Natural killer cell (primary cell): Measurements from ENCODE around the gene NCMAP. TPM values are rescaled to one million over a fixed set of nuclear protein-coding genes. Genes with fewer than 3 reads are reported as not detected.
A peak's percentile ranks its signal among the peaks of the same experiment; 100 is the strongest.

Source experiments
- ATAC-seq, 3 donors: fragments of 150-1000 bp in 2 of 3; fragments of 200-7000 bp in 1 of 3; cut with Tn5 transposase; 1 replicate in 1 of 3; 2 replicates in 2 of 3; pipeline ENCODE4 v1.10.0; 2021; ENCODE audit warnings: mild to moderate bottlenecking in 2 of 3, moderate library complexity in 2 of 3
- DNase-seq, 2 donors: peaks; one replicate each; pipeline versions ENCODE4 v3.0.0 to v3.0.0-alpha.2; 2013 to 2021; ENCODE audit warnings: mixed read lengths in 1 of 2
- H3K27ac ChIP-seq: one replicate; pipeline ENCODE4 v1.5.1; 2013; ENCODE audit warnings: mild to moderate bottlenecking, low read length
- H3K27me3 ChIP-seq: one replicate; pipeline ENCODE4 v1.6.1; 2013; ENCODE audit warnings: low read length; ENCODE audit not compliant: control insufficient read depth, insufficient read depth
- H3K36me3 ChIP-seq: one replicate; pipeline ENCODE4 v1.6.1; 2013; ENCODE audit warnings: low read length; ENCODE audit not compliant: control insufficient read depth, insufficient read depth
- H3K4me1 ChIP-seq: one replicate; pipeline ENCODE4 v1.6.1; 2013; ENCODE audit warnings: low read length; ENCODE audit not compliant: control insufficient read depth, insufficient read depth
- H3K4me3 ChIP-seq: one replicate; pipeline ENCODE4 v1.5.1; 2013; ENCODE audit warnings: low read length
- H3K9me3 ChIP-seq: one replicate; pipeline ENCODE4 v1.6.1; 2013; ENCODE audit warnings: low read length; ENCODE audit not compliant: control insufficient read depth, insufficient read depth
- H3K27ac Mint-ChIP-seq, 2 donors: one replicate each; pipeline ENCODE4 v1.8.0; 2022; ENCODE audit warnings: mild to moderate bottlenecking in 2 of 2, mixed read lengths in 2 of 2, moderate library complexity in 1 of 2
- H3K27me3 Mint-ChIP-seq, 2 donors: one replicate each; pipeline ENCODE4 v1.8.0; 2022; ENCODE audit warnings: low read depth in 2 of 2, mixed read lengths in 2 of 2
- H3K36me3 Mint-ChIP-seq: one replicate; pipeline ENCODE4 v1.8.0; 2022; ENCODE audit warnings: mixed read lengths
- H3K4me1 Mint-ChIP-seq, 2 donors: one replicate each; pipeline ENCODE4 v1.8.0; 2022; ENCODE audit warnings: mixed read lengths in 2 of 2
- H3K4me3 Mint-ChIP-seq: one replicate; pipeline ENCODE4 v1.8.0; 2022; ENCODE audit warnings: mild to moderate bottlenecking, moderate library complexity, mixed read lengths
- H3K9me3 Mint-ChIP-seq, 2 donors: one replicate each; pipeline ENCODE4 v1.8.0; 2022; ENCODE audit warnings: mixed read lengths in 2 of 2
- CTCF ChIP-seq: fragments of 200-600 bp; IDR thresholded peaks from one replicate; pipeline ENCODE4 v1.8.0; 2022; ENCODE audit warnings: antibody characterized with exemption
- WGBS: methylation state at CpG from one replicate; pipeline ENCODE4 v1.1.7; 2013; ENCODE audit warnings: missing lambda C conversion rate; ENCODE audit not compliant: insufficient coverage; 5-methylcytosine and 5-hydroxymethylcytosine counted together
- intact Hi-C: fragments of 100-400 bp; cut with micrococcal nuclease; formaldehyde crosslinking; loops from one replicate; pipeline ENCODE4 v1.14.2; 2022
- total RNA-seq, 4 donors: library from RNA; stranded (reverse); fragments of 120-200 nt in 1 of 4; gene quantifications; one replicate each; pipeline versions ENCODE4 v1.2.3 to v1.2.4, GENCODE V29; 2013 to 2022

Gene NCMAP
- total RNA-seq, 3 donors from 2014 or later (not counting 1 experiment from before 2014, with no cell fraction given), result not detected

GRCh38 chr1:24643363-24644099 lies 87.6 kb downstream of the NCMAP start:
- Histone ChIP-seq H3K9me3 (no peaks in the 10 kb centered on the region), H3K4me1 (peaks cover 19% of the 10 kb centered on the region), H3K27ac (peak overlapping the region; percentile 96), H3K36me3 (peaks cover 30% of the 10 kb centered on the region), H3K27me3 (no peaks in the 10 kb centered on the region), H3K4me3 (peak overlapping the region; percentile 98)
- Mint-ChIP-seq H3K9me3 (no peaks in the 10 kb centered on the region), H3K27ac (peak overlapping the region; percentile 96 to 98), H3K4me3 (peak overlapping the region; percentile 97), H3K4me1 (peaks cover 49 to 51% of the 10 kb centered on the region in 2 donors), H3K27me3 (no peaks in the 10 kb centered on the region), H3K36me3 (peaks cover 14% of the 10 kb centered on the region)
- ATAC-seq (peak; percentile 2 to 5 (median 3)), DNase-seq (no peak)
- no peak for TF ChIP-seq CTCF
- intact Hi-C loops, result loop anchor here (2.0 to 5.0 kb wide), 2 partner anchors 226 to 603 kb away; partner anchors contain the start of genes NIPAL3 and RSRP1
- under 1% methylated on average over 39 of the region's 53 CpGs for WGBS

- peaks cover 49 to 51% of the 10 kb centered on the region in 2 donors for H3K4me1 Mint-ChIP-seq
- H3K27me3 Mint-ChIP-seq, result no peaks in the 10 kb centered on the region
- ATAC-seq, result no peak
- peak overlapping the region; percentile 96 to 98 for H3K27ac Mint-ChIP-seq
- 1% methylated on average over 9 of the region's 9 CpGs for WGBS
- no peaks in the 10 kb centered on the region for H3K9me3 Mint-ChIP-seq
- H3K9me3 ChIP-seq, result no peaks in the 10 kb centered on the region
- H3K4me1 ChIP-seq, result peaks cover 19% of the 10 kb centered on the region
- peak in 1 of 2 donors; percentile 19 for DNase-seq
- H3K4me3 ChIP-seq, result peak overlapping the region; percentile 98
- H3K36me3 ChIP-seq, result peaks cover 35% of the 10 kb centered on the region
- H3K4me3 Mint-ChIP-seq, result peak overlapping the region; percentile 97
- intact Hi-C loops, result loop anchor here (5.0 kb wide), 1 partner anchor 227 kb away; the partner anchor contains the start of gene NIPAL3
- H3K36me3 Mint-ChIP-seq, result peaks cover 19% of the 10 kb centered on the region
- peak overlapping the region; percentile 96 for H3K27ac ChIP-seq
- no peak for TF ChIP-seq CTCF
- H3K27me3 ChIP-seq, result no peaks in the 10 kb centered on the region
Measured at GRCh38 chr1:24644100-24644384, 88.2 kb downstream of the NCMAP start.

- peaks cover 61% of the 10 kb centered on the region for H3K36me3 Mint-ChIP-seq
- Histone ChIP-seq H3K27ac (no peak overlapping the region), H3K4me3 (no peak overlapping the region), H3K4me1 (peaks cover 4% of the 10 kb centered on the region), H3K36me3 (peaks cover 83% of the 10 kb centered on the region), H3K27me3 (no peaks in the 10 kb centered on the region), H3K9me3 (no peaks in the 10 kb centered on the region)
- ATAC-seq (no peak), DNase-seq (no peak)
- H3K9me3 Mint-ChIP-seq, result no peaks in the 10 kb centered on the region
- TF ChIP-seq CTCF, result no peak
- no peak overlapping the region for H3K27ac Mint-ChIP-seq
- no peaks in the 10 kb centered on the region for H3K27me3 Mint-ChIP-seq
- intact Hi-C loops, result no loop called here
- no peak overlapping the region for H3K4me3 Mint-ChIP-seq
- WGBS, result 90% methylated on average over 3 of the region's 5 CpGs
- H3K4me1 Mint-ChIP-seq, result peaks cover 36% of the 10 kb centered on the region in 2 donors
Measured at GRCh38 chr1:24648919-24649318, 93.0 kb downstream of the NCMAP start.
